A549 (cell line): ENCODE measurements around the gene HLA-DQB1. TPM values are rescaled to one million over a fixed set of nuclear protein-coding genes. Genes with fewer than 3 reads are reported as not detected.

Experiments used
- ATAC-seq, 2 experiments: fragments of 200-7000 bp in 1 of 2; fragments of >200 bp in 1 of 2; cut with Nextera tagmentation in 1 of 2; cut with Tn5 transposase in 1 of 2; 3 replicates each; pipeline versions ENCODE4 v1.8.0 to v1.9.1; 2018 to 2020; ENCODE audit warnings: mild to moderate bottlenecking in 1 of 2, moderate library complexity in 1 of 2
- CTCF ChIA-PET: fragments of 300-600 bp; sonication (Branson Sonifier 250); formaldehyde crosslinking; extraction: SDS; loops from one replicate; lab custom pipeline; 2021; ENCODE audit warnings: antibody characterized with exemption, inconsistent platforms; lab: Yijun Ruan, JAX
- POLR2A ChIA-PET: fragments of 350-600 bp; formaldehyde crosslinking; extraction: SDS; loops from one replicate; lab custom pipeline; 2021; ENCODE audit warnings: antibody characterized with exemption, inconsistent platforms; lab: Yijun Ruan, JAX
- DNase-seq, 2 experiments: peaks; one replicate each; pipeline versions ENCODE4 v3.0.0 to v3.0.0-alpha.2; 2011 to 2016; ENCODE audit warnings: low read depth in 1 of 2, low spot score in 1 of 2
- FAIRE-seq: peaks from 2 replicates; lab custom pipeline; 2011; peaks lifted over from hg19 to GRCh38; lab: Jason Lieb, UNC
- H3K27ac ChIP-seq, 2 experiments: fragments of >200 bp; sonication (Bioruptor Twin); formaldehyde crosslinking; 3 replicates each; pipeline ENCODE4 v1.5.1; 2016 to 2017
- H3K4me1 ChIP-seq: fragments of >200 bp; sonication (Bioruptor Twin); formaldehyde crosslinking; 3 replicates; pipeline ENCODE4 v1.6.1; 2016
- H3K4me2 ChIP-seq: fragments of >200 bp; sonication (Bioruptor Twin); formaldehyde crosslinking; 3 replicates; pipeline ENCODE4 v1.6.1; 2016
- H3K4me3 ChIP-seq: fragments of >200 bp; sonication (Bioruptor Twin); formaldehyde crosslinking; 3 replicates; pipeline ENCODE4 v1.5.1; 2016
- H3K9me3 ChIP-seq: fragments of >200 bp; sonication (Bioruptor Twin); formaldehyde crosslinking; 3 replicates; pipeline ENCODE4 v1.6.1; 2016
- ATOH8 ChIP-seq: fragments of 250-450 bp; sonication (Bioruptor Pico); IDR thresholded peaks from 2 replicates; pipeline ENCODE4 v1.5.0; 2020; ENCODE audit warnings: low read depth, mild to moderate bottlenecking, moderate library complexity
- CHD4 ChIP-seq: fragments of 200-600 bp; sonication (generic); IDR thresholded peaks from 2 replicates; pipeline ENCODE4 v1.6.1; 2016; ENCODE audit warnings: antibody characterized with exemption, mild to moderate bottlenecking, borderline replicate concordance
- E2F6 ChIP-seq: IDR thresholded peaks from 2 replicates; pipeline ENCODE4 v1.6.1; 2012; ENCODE audit warnings: low read depth, borderline replicate concordance
- EHF ChIP-seq: fragments of 250-450 bp; sonication (Bioruptor Pico); IDR thresholded peaks from 2 replicates; pipeline ENCODE4 v1.5.0; 2020; ENCODE audit warnings: mild to moderate bottlenecking
- FOSB ChIP-seq: fragments of 250-450 bp; sonication (Bioruptor Pico); IDR thresholded peaks from 2 replicates; pipeline ENCODE4 v1.5.0; 2020; ENCODE audit warnings: mild to moderate bottlenecking, moderate library complexity
- FOXS1 ChIP-seq: fragments of 250-450 bp; sonication (Bioruptor Pico); IDR thresholded peaks from 2 replicates; pipeline ENCODE4 v1.5.0; 2020; ENCODE audit warnings: mild to moderate bottlenecking, moderate library complexity
- HES2 ChIP-seq: fragments of >200 bp; sonication (Bioruptor Twin); formaldehyde crosslinking; IDR thresholded peaks from 2 replicates; pipeline ENCODE4 v1.6.1; 2016
- JUNB ChIP-seq: fragments of >200 bp; sonication (Bioruptor Twin); formaldehyde crosslinking; IDR thresholded peaks from 2 replicates; pipeline ENCODE4 v1.6.1; 2016
- MAFK ChIP-seq: fragments of 450-650 bp; IDR thresholded peaks from 2 replicates; pipeline ENCODE4 v1.6.1; 2014; ENCODE audit not compliant: partially characterized antibody
- MAX ChIP-seq: IDR thresholded peaks from 2 replicates; pipeline ENCODE4 v1.6.1; 2012
- MAZ ChIP-seq: fragments of 150-350 bp; IDR thresholded peaks from 2 replicates; pipeline ENCODE4 v1.6.1; 2014; ENCODE audit warnings: antibody characterized with exemption, low read depth, low read length, borderline replicate concordance
- NPAS2 ChIP-seq: fragments of 250-450 bp; sonication (Bioruptor Pico); IDR thresholded peaks from 2 replicates; pipeline ENCODE4 v1.8.0; 2022; ENCODE audit warnings: mild to moderate bottlenecking, moderate library complexity, borderline replicate concordance
- PBX3 ChIP-seq: IDR thresholded peaks from 2 replicates; pipeline ENCODE4 v1.6.1; 2012
- PHF8 ChIP-seq: fragments of 200-600 bp; sonication (generic); IDR thresholded peaks from 2 replicates; pipeline ENCODE4 v1.6.1; 2016; ENCODE audit warnings: low read depth, mild to moderate bottlenecking, antibody characterized with exemption, moderate library complexity, borderline replicate concordance
- RAD21 ChIP-seq, 2 experiments: fragments of >200 bp in 1 of 2; sonication (Bioruptor Twin) in 1 of 2; formaldehyde crosslinking in 1 of 2; IDR thresholded peaks in 1 of 2; conservative IDR thresholded peaks in 1 of 2; 2 replicates in 1 of 2; 3 replicates in 1 of 2; pipeline ENCODE4 v1.6.1; 2012 to 2018; ENCODE audit warnings: inconsistent platforms in 1 of 2
- RARB ChIP-seq: fragments of 250-450 bp; sonication (Bioruptor Pico); IDR thresholded peaks from 2 replicates; pipeline ENCODE4 v1.8.0; 2021; ENCODE audit warnings: mild to moderate bottlenecking, moderate library complexity
- RCOR1 ChIP-seq: fragments of 150-350 bp; IDR thresholded peaks from 2 replicates; pipeline ENCODE4 v1.6.1; 2014; ENCODE audit warnings: antibody characterized with exemption, low read length, low read depth
- SMC3 ChIP-seq: fragments of >200 bp; sonication (Bioruptor Twin); formaldehyde crosslinking; IDR thresholded peaks from 3 replicates; pipeline ENCODE4 v1.6.1; 2018; ENCODE audit warnings: inconsistent platforms
- SREBF2 ChIP-seq: fragments of 450-650 bp; IDR thresholded peaks from 2 replicates; pipeline ENCODE4 v1.6.1; 2014; ENCODE audit warnings: mild to moderate bottlenecking, moderate library complexity
- TFCP2L1 ChIP-seq: fragments of 250-450 bp; sonication (Bioruptor Pico); IDR thresholded peaks from 2 replicates; pipeline ENCODE4 v1.5.0; 2021; ENCODE audit warnings: mild to moderate bottlenecking
- TP53 ChIP-seq: fragments of 250-450 bp; sonication (Bioruptor Pico); IDR thresholded peaks from 2 replicates; pipeline ENCODE4 v1.5.0; 2021; ENCODE audit warnings: mild to moderate bottlenecking, moderate library complexity
- ZC3H11A ChIP-seq: fragments of 450-650 bp; IDR thresholded peaks from 2 replicates; pipeline ENCODE4 v1.6.1; 2014; ENCODE audit warnings: antibody characterized with exemption, mild to moderate bottlenecking
- ZFP36 ChIP-seq: fragments of 450-650 bp; IDR thresholded peaks from 2 replicates; pipeline ENCODE4 v1.6.1; 2014; ENCODE audit warnings: borderline replicate concordance; ENCODE audit not compliant: partially characterized antibody
- ZNF302 ChIP-seq: fragments of 250-450 bp; sonication (Bioruptor Pico); IDR thresholded peaks from 2 replicates; pipeline ENCODE4 v1.9.0; 2021; ENCODE audit warnings: inconsistent platforms, mild to moderate bottlenecking, moderate library complexity
- WGBS: methylation state at CpG from one replicate; pipeline ENCODE4 v1.1.6; 2017; ENCODE audit errors: missing lambda C conversion rate; 5-methylcytosine and 5-hydroxymethylcytosine counted together
- polyA plus RNA-seq, 4 experiments: library from polyadenylated mRNA; depleted of rRNA in 3 of 4; stranded (reverse); fragments of >200 nt; fragmentation: RNase III in 1 of 4; extraction: RNeasy Plus Mini Kit Qiagen cat#74134 plus additional on column Dnase treatment in 1 of 4; gene quantifications; 2 replicates in 3 of 4; 3 replicates in 1 of 4; pipeline ENCODE4 v1.2.3, GENCODE V29; 2011 to 2017
- TF ChIP-seq, protein P1 (sequence below): fragments of >200 bp; sonication (Bioruptor Twin); formaldehyde crosslinking; IDR thresholded peaks from 3 replicates; pipeline ENCODE4 v1.6.1; 2016
- TF ChIP-seq, protein P2 (sequence below): fragments of 250-450 bp; sonication (Bioruptor Pico); IDR thresholded peaks from 2 replicates; pipeline ENCODE4 v1.5.0; 2021; ENCODE audit warnings: mild to moderate bottlenecking, moderate library complexity, borderline replicate concordance

The HLA-DQB1 gene
- polyA plus RNA-seq, 2 of the 4 experiments (the other 2 are of a cell fraction): not detected

DNA sequence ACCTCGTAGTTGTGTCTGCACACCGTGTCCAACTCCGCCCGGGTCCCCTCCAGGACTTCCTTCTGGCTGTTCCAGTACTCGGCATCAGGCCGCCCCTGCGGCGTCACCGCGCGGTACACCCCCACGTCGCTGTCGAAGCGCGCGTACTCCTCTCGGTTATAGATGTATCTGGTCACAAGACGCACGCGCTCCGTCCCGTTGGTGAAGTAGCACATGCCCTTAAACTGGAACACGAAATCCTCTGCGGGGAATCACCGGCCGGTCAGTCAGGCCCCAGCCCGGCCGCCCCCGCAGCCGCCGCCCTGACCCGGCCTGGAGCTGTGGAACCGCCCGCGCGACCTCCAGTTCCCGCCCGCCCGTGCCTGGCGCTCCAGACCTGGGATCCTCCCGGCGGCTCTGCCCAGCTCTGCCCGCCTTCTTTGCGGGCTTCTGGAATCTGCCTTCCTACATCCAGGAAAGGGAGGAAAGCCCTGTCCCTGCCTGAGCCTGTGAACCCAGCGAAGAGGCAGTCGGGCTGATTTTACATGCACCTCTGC lies 1.6 kb downstream of the HLA-DQB1 start:
- DNase-seq (no peak), ATAC-seq (no peak), FAIRE-seq (no peak)
- WGBS: 15% methylated on average over 4 of the region's 47 CpGs
- Histone ChIP-seq H3K4me3 (no peak overlapping the region), H3K9me3 (no peaks in the 10 kb centered on the region), H3K4me1 (no peaks in the 10 kb centered on the region), H3K4me2 (no peak overlapping the region), H3K27ac (no peak overlapping the region)
- ChIA-PET POLR2A (no interaction called here), CTCF (no interaction called here)
- TF ChIP-seq TFCP2L1: no peak
- TF ChIP-seq TP53: no peak
- TF ChIP-seq NPAS2 (CRISPR knock-in tag): no peak
- no peak for TF ChIP-seq PBX3
- no peak for TF ChIP-seq ZFP36
- TF ChIP-seq EHF (CRISPR knock-in tag): no peak
- no peak for TF ChIP-seq RAD21 (conservative IDR thresholded peaks at IDR 0.05 in 1 of 2, IDR thresholded peaks at IDR 0.05 in 1 of 2)
- TF ChIP-seq SREBF2: no peak
- TF ChIP-seq, protein P1, sequence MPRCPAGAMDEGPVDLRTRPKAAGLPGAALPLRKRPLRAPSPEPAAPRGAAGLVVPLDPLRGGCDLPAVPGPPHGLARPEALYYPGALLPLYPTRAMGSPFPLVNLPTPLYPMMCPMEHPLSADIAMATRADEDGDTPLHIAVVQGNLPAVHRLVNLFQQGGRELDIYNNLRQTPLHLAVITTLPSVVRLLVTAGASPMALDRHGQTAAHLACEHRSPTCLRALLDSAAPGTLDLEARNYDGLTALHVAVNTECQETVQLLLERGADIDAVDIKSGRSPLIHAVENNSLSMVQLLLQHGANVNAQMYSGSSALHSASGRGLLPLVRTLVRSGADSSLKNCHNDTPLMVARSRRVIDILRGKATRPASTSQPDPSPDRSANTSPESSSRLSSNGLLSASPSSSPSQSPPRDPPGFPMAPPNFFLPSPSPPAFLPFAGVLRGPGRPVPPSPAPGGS: no peak
- no peak for TF ChIP-seq RCOR1
- no peak for TF ChIP-seq MAX
- no peak for TF ChIP-seq PHF8
- TF ChIP-seq, protein P2, sequence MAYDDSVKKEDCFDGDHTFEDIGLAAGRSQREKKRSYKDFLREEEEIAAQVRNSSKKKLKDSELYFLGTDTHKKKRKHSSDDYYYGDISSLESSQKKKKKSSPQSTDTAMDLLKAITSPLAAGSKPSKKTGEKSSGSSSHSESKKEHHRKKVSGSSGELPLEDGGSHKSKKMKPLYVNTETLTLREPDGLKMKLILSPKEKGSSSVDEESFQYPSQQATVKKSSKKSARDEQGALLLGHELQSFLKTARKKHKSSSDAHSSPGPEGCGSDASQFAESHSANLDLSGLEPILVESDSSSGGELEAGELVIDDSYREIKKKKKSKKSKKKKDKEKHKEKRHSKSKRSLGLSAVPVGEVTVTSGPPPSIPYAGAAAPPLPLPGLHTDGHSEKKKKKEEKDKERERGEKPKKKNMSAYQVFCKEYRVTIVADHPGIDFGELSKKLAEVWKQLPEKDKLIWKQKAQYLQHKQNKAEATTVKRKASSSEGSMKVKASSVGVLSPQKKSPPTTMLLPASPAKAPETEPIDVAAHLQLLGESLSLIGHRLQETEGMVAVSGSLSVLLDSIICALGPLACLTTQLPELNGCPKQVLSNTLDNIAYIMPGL: no peak
- no peak for TF ChIP-seq SMC3
- TF ChIP-seq CHD4: no peak
- no peak for TF ChIP-seq ATOH8 (CRISPR knock-in tag)

- H3K27ac ChIP-seq: no peak overlapping the region
- no peaks in the 10 kb centered on the region for H3K4me1 ChIP-seq
- ChIA-PET CTCF (no interaction called here), POLR2A (no interaction called here)
- DNase-seq: no peak
- no peak for ATAC-seq
- TF ChIP-seq MAX: no peak
- TF ChIP-seq FOSB (CRISPR knock-in tag): no peak
- TF ChIP-seq CHD4: no peak
- no peak for TF ChIP-seq JUNB
- no peak for TF ChIP-seq ZC3H11A
- TF ChIP-seq MAZ: no peak
- no peak for TF ChIP-seq TFCP2L1
- TF ChIP-seq ZNF302 (CRISPR knock-in tag): no peak
- no peak for TF ChIP-seq RARB
- TF ChIP-seq SMC3: no peak
- no peak for TF ChIP-seq E2F6
- TF ChIP-seq FOXS1 (CRISPR knock-in tag): no peak
- TF ChIP-seq MAFK: no peak
- no peak for TF ChIP-seq HES2
- H3K9me3 ChIP-seq: no peaks in the 10 kb centered on the region
- no peak overlapping the region for H3K4me2 ChIP-seq
- H3K4me3 ChIP-seq: no peak overlapping the region
- no peak for FAIRE-seq
- WGBS: no CpG with 5 or more reads among the region's 26 CpGs
Observed at GRCh38 chr6:32664354-32664753, 2.1 kb downstream of the HLA-DQB1 start.
